KMS-11 (cell line): ENCODE measurements around the gene ZNF235.
"Not testable (repeated sequence)": the region's sequence is repeated elsewhere in the genome, so short reads cannot be mapped to it uniquely, and the experiment has no call there.

Source experiments
- H2AFZ ChIP-seq: fragments of 200-600 bp; sonication (generic); 2 replicates; pipeline ENCODE4 v1.6.1; 2016; ENCODE audit warnings: antibody characterized with exemption, mixed run types, low read depth
- H3K27ac ChIP-seq: fragments of 200-600 bp; sonication (generic); 2 replicates; pipeline ENCODE4 v1.6.1; 2016; ENCODE audit warnings: mild to moderate bottlenecking, mixed run types
- H3K27me3 ChIP-seq: fragments of 200-600 bp; sonication (generic); 2 replicates; pipeline ENCODE4 v1.6.1; 2017; ENCODE audit warnings: mild to moderate bottlenecking, low read depth, mixed run types, moderate library complexity; ENCODE audit not compliant: insufficient read depth
- H3K36me3 ChIP-seq: fragments of 200-600 bp; sonication (generic); 2 replicates; pipeline ENCODE4 v1.6.1; 2017; ENCODE audit warnings: mild to moderate bottlenecking, mixed run types; ENCODE audit not compliant: insufficient read depth
- H3K4me1 ChIP-seq: fragments of 200-600 bp; sonication (generic); 2 replicates; pipeline ENCODE4 v1.6.1; 2016; ENCODE audit warnings: mild to moderate bottlenecking, low read depth, mixed run types; ENCODE audit not compliant: poor library complexity, severe bottlenecking
- H3K4me2 ChIP-seq: fragments of 200-600 bp; sonication (generic); 2 replicates; pipeline ENCODE4 v1.7.0; 2016; ENCODE audit warnings: mild to moderate bottlenecking, mixed run types
- H3K4me3 ChIP-seq: fragments of 200-600 bp; sonication (generic); IDR thresholded peaks from 2 replicates; pipeline ENCODE4 v1.6.1; 2017; ENCODE audit warnings: low read depth, low read length, mixed read lengths; ENCODE audit not compliant: insufficient read depth
- H3K79me2 ChIP-seq: fragments of 200-600 bp; sonication (generic); 2 replicates; pipeline ENCODE4 v1.6.1; 2016; ENCODE audit warnings: low read depth, mixed run types; ENCODE audit not compliant: insufficient read depth
- H3K9ac ChIP-seq: fragments of 200-600 bp; sonication (generic); 2 replicates; pipeline ENCODE4 v1.6.1; 2016; ENCODE audit warnings: mild to moderate bottlenecking, mixed run types
- H4K20me1 ChIP-seq: fragments of 200-600 bp; sonication (generic); 2 replicates; pipeline ENCODE4 v1.6.1; 2016; ENCODE audit warnings: mild to moderate bottlenecking, mixed run types; ENCODE audit not compliant: insufficient read depth
- CTCF ChIP-seq: fragments of 200-600 bp; sonication (generic); conservative IDR thresholded peaks from 2 replicates; pipeline ENCODE4 v1.6.1; 2017; ENCODE audit warnings: low read depth, mild to moderate bottlenecking, antibody characterized with exemption, low read length, moderate library complexity, mixed read lengths

Gene ZNF235

DNA sequence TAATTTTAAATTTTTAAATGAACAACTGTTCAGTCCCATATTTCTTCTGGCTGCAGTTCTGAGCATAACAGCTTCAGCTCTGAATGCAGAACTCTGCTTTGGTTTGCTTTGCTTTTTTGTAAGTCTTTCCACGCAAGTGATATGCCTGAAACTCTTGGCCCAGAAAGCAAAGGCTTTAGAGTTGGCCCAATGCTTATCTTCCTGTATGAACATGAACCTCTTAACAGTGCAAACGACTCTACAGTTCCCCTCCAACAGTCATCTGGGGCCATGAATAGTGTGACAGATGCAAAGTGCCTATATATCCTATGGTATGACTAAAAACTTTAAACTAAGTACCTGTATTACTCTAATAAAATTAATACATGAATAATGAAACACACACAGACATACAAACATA, 37.0 kb upstream of the ZNF235 start:
- Histone ChIP-seq H3K4me3 (no peak overlapping the region), H3K36me3 (no peaks in the 10 kb centered on the region), H2AFZ (no peak overlapping the region), H3K9ac (no peak overlapping the region), H3K27me3 (no peaks in the 10 kb centered on the region), H3K79me2 (no peaks in the 10 kb centered on the region), H3K4me1 (no peaks in the 10 kb centered on the region), H4K20me1 (no peaks in the 10 kb centered on the region), H3K4me2 (no peak overlapping the region), H3K27ac (no peak overlapping the region)
- no peak for TF ChIP-seq CTCF

GRCh38 chr19:44334639-44335038, 29.8 kb upstream of the ZNF235 start:
- H3K27ac ChIP-seq, H3K4me2 ChIP-seq, H3K4me3 ChIP-seq, H3K79me2 ChIP-seq, H3K4me1 ChIP-seq, H3K9ac ChIP-seq, H3K27me3 ChIP-seq, H3K36me3 ChIP-seq, H2AFZ ChIP-seq, H4K20me1 ChIP-seq: not testable (repeated sequence)

DNA sequence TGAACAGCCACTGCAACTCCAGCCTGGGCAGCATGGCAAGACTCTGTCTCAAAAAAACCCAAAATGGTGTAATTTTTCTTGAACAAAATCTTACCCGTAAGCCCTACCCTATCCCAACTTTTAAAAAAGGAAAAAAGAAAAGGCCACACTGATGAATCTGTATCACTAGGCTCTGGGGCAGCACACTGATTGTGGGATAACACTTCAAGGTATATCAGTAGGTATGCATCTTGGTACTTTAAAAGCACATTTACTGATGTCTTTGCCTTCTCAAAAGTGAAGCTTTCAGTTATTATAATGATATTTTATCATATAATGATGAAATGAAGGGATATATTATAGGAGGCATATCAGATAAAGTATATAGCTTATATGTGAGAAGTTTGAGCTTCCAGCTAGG, 27.3 kb upstream of the ZNF235 start:
- no peak overlapping the region for H3K9ac ChIP-seq
- H3K4me1 ChIP-seq: no peaks in the 10 kb centered on the region
- H2AFZ ChIP-seq: no peak overlapping the region
- no peaks in the 10 kb centered on the region for H3K27me3 ChIP-seq
- H3K36me3 ChIP-seq: no peaks in the 10 kb centered on the region
- no peaks in the 10 kb centered on the region for H3K79me2 ChIP-seq
- H3K4me3 ChIP-seq: no peak overlapping the region
- H3K4me2 ChIP-seq: no peak overlapping the region
- TF ChIP-seq CTCF: no peak
- no peaks in the 10 kb centered on the region for H4K20me1 ChIP-seq
- no peak overlapping the region for H3K27ac ChIP-seq

GRCh38 chr19:44315883-44316282, 11.1 kb upstream of the ZNF235 start:
- TF ChIP-seq CTCF: no peak
- no peak overlapping the region for H3K27ac ChIP-seq
- H4K20me1 ChIP-seq: no peaks in the 10 kb centered on the region
- H3K9ac ChIP-seq: no peak overlapping the region
- H3K79me2 ChIP-seq: no peaks in the 10 kb centered on the region
- no peaks in the 10 kb centered on the region for H3K36me3 ChIP-seq
- H3K4me3 ChIP-seq: no peak overlapping the region
- H2AFZ ChIP-seq: no peak overlapping the region
- no peaks in the 10 kb centered on the region for H3K27me3 ChIP-seq
- H3K4me2 ChIP-seq: no peak overlapping the region
- no peaks in the 10 kb centered on the region for H3K4me1 ChIP-seq

DNA sequence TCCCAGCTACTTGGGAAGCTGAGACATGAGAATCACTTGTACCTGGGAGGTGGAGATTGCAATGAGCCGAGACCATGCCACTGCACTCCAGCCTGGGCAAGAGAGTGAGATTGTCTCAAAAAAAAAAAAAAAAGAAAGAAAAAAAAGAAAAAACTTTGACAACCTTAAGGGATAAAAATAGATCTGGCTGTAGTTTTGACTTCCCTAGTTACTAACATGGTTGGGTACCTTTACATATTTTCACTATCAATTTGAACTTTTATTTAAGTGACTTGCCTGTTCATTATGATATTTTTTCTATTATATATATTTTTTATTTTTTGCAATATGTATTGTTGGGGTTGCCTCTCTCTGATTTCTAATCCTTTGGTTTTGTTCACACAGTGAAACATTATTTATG, 8.4 kb upstream of the ZNF235 start:
- H3K36me3 ChIP-seq: no peaks in the 10 kb centered on the region
- H3K27ac ChIP-seq: no peak overlapping the region
- no peaks in the 10 kb centered on the region for H3K79me2 ChIP-seq
- H3K27me3 ChIP-seq: no peaks in the 10 kb centered on the region
- no peak overlapping the region for H3K9ac ChIP-seq
- H3K4me3 ChIP-seq: no peak overlapping the region
- H3K4me2 ChIP-seq: no peak overlapping the region
- no peaks in the 10 kb centered on the region for H3K4me1 ChIP-seq
- no peak overlapping the region for H2AFZ ChIP-seq
- TF ChIP-seq CTCF: no peak
- H4K20me1 ChIP-seq: no peaks in the 10 kb centered on the region
